NCI-H2196 (cell line): ENCODE data around the gene LECT2.

Experiments used
- DNase-seq: peaks from one replicate; lab custom pipeline; 2025; ENCODE audit not compliant: unreplicated experiment; lab: John Stamatoyannopoulos, UW

Gene LECT2

DNA sequence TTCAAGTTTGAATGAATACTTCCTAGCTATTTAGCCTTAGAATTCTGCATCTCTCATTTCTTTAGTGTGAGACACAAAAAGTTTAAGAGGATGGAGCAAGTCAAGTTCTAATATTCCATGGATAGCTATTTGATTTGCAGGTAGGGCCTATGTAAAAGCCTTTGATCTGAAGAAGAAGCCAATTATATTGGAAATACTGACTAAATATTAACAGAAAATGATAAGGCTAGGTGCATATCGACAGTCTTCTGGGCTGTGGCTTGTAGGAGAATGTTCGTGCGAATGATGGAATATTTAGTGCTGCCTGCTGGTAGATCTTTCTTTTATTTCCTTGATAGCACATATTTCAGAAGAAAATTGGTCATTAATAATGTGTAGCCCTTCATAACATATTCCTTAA is at the start of gene LECT2:
Gene LECT2, minus strand, starts transcription at position 85 of the 400 bp plus-strand sequence. CDS start 150 bp downstream, outside the sequence.
- no peak for DNase-seq

DNA sequence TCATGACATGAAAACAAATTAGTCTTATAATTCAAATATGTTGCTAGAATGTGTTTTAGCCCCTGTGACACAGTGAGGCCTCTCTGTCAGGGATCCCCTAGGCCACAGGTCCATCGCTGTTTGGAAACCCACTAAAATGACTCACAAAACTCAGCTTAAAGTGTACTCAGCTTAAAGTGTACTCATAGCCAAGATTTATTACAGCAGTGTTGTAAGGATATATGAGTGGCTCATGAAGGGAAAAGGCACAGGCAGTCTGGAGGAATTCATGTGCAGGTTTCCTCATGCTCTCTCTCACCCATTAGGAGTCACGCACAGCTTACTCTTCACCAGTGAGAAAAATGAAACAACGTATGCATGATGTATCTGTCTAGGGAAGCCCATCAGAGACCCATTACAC is 49.7 kb upstream of the LECT2 start:
- no peak for DNase-seq

GRCh38 chr5:136001466-136001981 is 46.7 kb upstream of the LECT2 start:
- DNase-seq, result no peak

- no peak for DNase-seq
Measured at GRCh38 chr5:136000932-136001331, 46.1 kb upstream of the LECT2 start.

DNA sequence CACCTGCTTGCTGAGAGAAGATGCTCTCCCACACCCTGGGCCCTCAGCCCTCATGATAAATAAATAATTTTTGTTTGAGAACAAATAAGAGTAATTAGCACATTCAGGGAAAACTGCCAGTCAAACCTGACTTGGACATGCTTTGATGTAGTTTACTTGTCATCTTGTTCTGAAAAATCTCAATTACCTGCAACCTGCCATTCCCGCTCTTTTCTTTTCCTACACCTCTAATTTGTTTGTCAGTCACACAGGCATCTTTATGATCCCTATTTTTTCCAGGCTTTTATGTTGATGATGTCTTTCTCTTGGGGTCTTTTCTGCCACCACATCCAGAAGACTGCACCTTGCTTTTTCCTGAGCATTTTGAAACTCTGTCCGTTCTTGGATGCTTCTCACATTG is 45.4 kb upstream of the LECT2 start:
- no peak for DNase-seq

DNA sequence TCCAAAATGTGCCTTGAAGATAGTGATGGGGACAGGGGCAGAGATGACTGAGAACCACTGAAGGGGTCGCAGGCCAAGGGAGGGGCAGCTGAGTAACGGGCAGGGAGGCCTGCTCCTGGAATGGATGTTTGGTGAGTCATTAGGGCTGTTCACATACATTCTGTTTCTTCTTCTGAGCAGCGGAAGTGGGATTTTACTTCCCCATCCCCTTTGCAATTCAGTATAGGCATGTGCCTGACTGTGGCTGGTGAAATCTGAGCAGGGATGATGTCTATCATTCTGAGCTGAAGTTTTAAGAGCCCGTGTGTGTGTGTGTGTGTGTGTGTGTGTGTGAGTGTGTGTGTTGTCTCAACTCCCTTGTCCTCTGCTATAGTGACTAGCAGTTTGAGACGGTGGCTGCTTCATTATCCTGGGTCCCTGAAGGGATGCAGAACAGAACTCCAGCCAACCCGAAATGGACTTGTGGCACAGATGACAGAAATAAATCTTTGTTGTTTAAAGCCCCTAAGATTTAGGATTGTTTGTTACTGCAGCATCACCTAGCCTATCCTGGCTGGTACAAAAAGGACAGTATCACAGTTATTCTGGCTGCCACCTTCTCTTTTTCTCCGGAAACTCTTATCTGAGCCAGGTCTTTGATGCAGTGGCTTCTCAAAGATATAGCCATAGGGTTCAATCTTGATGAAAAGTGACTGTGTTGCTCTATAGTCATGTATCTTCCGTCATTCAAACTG is 44.8 kb upstream of the LECT2 start:
- no peak for DNase-seq

DNA sequence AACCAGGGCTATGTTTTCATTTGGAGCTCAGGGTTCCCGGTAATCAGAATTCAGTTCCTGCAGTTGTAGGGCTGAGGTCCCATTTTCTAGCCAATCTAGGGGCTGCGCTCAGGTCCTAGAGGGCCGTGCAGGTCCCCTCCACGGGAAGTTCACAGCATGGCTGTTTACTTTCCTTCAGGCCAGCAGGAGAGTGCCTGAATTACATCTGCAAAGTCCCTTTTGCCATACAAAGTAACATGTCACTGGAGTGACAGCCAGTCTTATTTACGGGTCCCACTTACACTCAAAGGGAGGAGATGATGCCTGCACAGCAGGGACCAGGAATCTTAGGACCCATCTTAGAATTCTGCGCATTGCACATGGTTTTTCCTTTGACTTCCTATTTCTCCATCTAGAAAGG is 44.1 kb upstream of the LECT2 start:
- no peak for DNase-seq

DNA sequence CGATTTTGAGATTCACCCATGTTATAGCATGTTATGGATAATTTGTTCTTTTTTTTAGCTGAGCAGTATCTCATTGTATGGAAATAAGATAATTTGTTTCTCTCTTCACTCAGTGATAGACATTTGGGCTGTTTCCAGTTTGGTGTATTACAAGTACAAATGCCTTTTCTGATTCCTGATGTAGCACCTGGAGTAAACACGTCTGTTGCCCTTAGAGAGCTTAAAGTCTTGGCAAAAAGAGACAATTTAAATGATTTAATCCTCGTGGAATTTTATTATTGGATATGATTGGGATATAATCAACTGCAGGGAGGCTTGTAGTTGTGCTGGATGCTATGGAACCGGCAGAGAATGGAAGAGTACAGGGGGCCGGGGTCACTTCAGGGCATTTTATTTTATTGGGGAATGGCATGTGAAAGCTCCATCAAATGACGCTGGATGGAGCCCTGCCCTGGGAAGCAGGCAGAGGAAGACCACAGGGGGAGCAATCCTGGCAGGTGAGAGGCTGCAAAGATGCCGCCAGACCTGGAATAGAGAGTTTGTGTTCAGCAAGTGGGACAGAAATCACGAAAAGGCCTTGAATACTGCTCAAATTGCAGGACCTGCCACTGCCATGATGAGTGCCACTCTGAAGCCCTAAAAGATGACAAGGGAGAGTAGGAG is 43.0 kb upstream of the LECT2 start:
- no peak for DNase-seq

- DNase-seq, result no peak
Measured at GRCh38 chr5:135996611-135997010, 41.8 kb upstream of the LECT2 start.

GRCh38 chr5:135995976-135996375 is 41.2 kb upstream of the LECT2 start:
- no peak for DNase-seq

DNA sequence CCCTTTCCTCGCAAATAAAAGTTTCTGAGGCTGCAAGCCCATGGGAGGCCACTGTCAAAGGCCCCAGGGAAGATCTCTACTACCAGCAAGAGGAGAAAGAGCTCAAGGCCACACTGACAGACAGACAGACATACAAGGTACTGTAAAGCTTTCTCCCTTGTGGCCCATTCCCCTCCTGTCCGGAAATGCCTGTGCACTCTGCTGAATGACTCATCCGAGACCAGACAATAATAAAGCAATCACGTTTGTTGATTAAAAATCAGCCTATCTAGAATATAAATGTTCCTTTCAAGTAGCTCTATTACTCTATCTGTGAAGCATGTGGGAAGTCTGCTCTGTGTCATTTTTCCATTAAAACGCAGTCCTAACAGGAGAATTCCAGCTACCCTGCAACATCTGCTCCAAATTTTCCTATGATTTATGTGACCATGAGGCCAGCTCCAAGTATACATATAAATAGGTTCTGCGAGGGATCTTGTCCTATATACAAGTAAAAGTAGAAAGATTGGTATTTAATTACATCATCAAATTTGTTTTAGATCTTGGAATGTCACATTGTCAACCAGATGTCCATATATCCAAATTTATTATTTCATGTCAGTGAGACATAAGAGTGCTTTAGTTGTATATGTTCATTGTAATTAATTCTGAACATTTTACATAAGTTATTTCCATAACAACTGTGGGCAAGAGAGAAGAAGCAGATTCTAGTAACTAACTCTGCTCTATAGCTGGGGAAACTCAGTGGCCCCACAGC is 39.3 kb upstream of the LECT2 start:
- no peak for DNase-seq

DNA sequence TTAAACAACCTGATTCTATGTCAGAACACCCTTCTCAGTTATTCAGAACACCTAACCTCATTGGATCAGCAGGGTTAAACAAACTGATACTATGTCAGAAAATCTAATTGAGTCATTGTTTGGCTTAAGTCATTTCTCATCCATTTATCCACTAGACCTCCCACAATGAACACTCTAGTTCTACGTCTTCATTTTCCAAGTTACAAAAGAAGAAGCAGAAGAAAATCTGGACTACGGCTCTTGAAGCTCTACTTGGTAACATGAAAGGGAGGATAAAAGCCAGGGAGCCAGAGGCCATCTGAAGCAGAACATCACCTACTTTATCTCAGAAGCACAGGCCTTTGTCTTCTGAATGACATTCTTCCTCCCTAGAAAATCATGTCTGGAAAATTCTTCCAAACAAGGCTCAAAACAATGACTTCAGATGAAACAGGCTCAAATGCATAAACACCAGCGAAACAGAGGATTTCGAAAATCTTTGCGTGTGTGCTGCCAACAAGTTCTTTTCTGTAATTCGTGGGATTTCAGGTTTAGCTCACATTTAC is 38.6 kb upstream of the LECT2 start:
- no peak for DNase-seq

GRCh38 chr5:135991429-135991828 is 36.6 kb upstream of the LECT2 start:
- DNase-seq, result no peak

DNA sequence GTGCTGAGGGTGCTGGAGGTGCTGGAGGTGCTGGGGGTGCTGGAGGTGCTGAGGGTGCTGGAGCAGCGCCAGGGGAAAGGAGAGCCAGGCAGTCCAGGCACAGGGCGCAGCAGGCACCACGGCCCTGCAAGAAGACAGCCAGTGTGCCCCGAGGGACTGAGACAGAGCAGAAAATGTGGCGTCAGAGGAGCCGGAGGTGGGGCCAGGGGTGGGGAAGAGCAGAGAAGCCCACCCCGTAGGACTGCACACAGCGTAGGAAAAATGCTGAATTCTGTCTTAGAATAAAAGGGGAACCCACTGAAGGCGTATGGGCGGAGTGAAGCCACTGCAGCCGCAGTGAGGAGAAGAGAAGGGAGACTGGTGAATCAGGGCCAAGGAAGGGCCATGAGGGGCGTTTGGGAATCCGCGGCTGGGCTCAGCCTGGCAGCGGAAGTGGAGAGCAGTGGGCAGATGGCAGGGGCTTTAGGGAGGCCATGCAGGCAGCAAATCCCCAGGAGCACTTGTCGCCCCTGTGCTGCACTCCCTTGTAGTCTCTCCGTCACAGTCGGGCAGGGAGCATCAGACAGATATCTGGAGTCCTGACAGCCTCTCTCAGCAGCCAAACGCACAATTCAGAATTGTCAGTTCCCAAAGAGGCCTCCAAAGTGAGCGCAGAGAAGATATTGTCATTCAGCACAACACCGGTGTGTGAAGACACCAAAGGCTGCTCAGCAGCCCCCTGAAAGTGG is 35.9 kb upstream of the LECT2 start:
- no peak for DNase-seq

DNA sequence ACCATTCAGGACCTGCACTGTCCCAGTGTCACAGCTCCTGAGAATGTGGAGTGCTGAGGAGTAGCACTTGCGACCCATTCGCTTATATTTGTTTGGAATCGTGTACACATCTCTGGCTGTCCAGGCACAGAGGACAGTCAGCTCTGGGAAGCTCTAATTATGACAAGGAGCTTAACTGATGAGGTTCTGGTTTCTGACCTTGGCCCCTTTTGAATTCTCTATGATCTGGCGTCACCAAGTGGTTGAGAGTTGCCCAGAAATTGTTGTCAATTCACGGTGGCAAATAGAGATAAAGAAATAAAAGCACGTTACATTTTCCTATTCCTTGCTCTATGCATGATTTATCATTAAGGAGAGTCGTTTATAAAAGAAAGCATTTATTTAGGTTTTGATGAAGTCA is 34.9 kb upstream of the LECT2 start:
- no peak for DNase-seq

DNA sequence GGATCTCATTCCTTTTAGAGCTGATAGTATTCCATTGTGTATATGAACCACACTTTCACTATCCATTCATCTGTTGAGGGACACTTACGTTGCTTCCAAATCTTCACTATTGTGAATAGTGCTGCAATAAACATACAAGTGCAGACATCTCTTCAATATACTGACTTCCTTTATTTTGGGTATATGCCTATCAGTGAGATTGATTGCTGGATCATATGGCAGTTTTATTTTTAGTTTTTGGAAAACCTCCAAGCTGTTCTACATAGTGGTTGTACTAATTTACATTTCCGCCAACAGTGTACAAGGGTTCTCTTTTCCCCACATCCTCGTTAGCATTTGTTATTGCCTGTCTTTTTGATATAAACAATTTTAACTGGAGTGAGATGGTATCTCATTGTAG is 33.8 kb upstream of the LECT2 start:
- DNase-seq, result no peak

DNA sequence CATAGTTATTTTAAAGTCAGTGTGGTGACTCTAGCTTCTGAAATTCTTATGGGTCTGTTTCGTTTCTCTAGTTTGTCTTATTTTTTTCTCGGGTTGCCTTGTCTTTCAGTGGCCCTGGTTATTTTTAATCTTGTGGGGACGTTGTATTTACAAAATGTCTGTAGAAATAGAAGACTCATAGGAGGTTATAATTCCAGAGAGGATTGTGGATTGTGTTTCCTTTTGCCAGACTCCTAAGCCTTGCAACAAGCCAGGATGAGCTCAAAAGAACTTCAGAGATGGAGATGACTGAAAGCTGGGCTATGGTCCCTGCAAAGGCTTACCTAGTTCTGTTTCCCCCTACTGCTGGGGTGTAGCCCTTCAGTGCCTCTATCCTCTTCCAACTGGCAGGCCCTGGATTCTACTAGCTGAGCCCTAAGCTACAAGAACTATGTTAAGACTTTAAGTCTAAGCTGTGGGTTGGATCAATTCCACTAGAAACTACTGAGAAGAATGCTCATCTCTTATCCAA is 32.2 kb upstream of the LECT2 start:
- DNase-seq, result no peak

DNA sequence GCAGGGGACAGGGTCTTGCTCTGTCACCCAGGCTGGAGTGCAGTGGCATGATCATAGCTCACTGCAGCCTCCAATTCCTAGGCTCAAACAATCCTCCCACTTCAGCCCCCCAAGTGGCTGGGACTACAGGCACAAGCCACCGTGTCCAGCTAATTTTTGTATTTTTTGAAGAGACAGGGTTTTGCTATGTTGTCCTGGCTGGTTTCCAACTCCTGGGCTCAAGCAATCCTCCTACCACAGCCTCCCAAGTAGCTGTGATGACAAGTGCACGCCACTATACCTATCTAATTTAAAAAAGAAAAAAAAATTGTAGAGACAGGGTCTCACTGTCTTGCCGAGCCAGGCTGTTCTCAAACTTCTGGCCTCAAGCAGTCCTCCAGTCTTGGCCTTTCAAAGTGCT is 31.6 kb upstream of the LECT2 start:
- no peak for DNase-seq

- no peak for DNase-seq
Measured at GRCh38 chr5:135985951-135986350, 31.2 kb upstream of the LECT2 start.

- DNase-seq, result no peak
Measured at GRCh38 chr5:135980620-135981019, 25.8 kb upstream of the LECT2 start.

GRCh38 chr5:135979510-135979909 is 24.7 kb upstream of the LECT2 start:
- no peak for DNase-seq
